Measurements from ENCODE around the gene UBL3. TPM values are rescaled to one million over a fixed set of nuclear protein-coding genes. Genes with fewer than 3 reads are reported as not detected.

Gene UBL3, protein sequence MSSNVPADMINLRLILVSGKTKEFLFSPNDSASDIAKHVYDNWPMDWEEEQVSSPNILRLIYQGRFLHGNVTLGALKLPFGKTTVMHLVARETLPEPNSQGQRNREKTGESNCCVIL
- 10 to 100 TPM; 27.8 to 32.4 (median 29.4) TPM for total RNA-seq

GRCh38 chr13:29850213-29850898, at the start of gene UBL3:
TSS of gene UBL3 (minus strand) at chr13:29850617. CDS start at chr13:29849538, 1,079 bp downstream.
- ATAC-seq = peak; percentile 91 to 92
- H3K27me3 ChIP-seq = no peaks in the 10 kb centered on the region
- intact Hi-C loops (cut with DNase I; ENCODE audit: low total_unique reads) (loop anchor here (1.0 to 5.0 kb wide), 6 partner anchors 33 to 1312 kb away; partner anchors contain the start of gene HSPH1), in situ Hi-C loops (cut with MboI; ENCODE audit: low sequenced_read_pairs in 4 of 4) (no loop called here)
- no peaks in the 10 kb centered on the region for H3K9me3 ChIP-seq
- peak within 1 kb of the TSS; percentile 76 to 97 (median 95) for H3K4me3 ChIP-seq
- peak; percentile 96 to 97 for DNase-seq
- no peak for TF ChIP-seq CTCF (IDR thresholded peaks at IDR 0.05 in 4 of 5, conservative IDR thresholded peaks at IDR 0.05 in 1 of 5)
- peak; percentile 86 to 94 for TF ChIP-seq POLR2A (IDR thresholded peaks at IDR 0.05)
- peaks cover 28 to 30% of the 10 kb centered on the region in 2 donors for H3K4me1 ChIP-seq
- no peaks in the 10 kb centered on the region for H3K36me3 ChIP-seq
- H3K27ac ChIP-seq = peak within 1 kb of the TSS; percentile 98 to 100 (median 100)

GRCh38 chr13:29897102-29897501, 46.7 kb upstream of the UBL3 start:
- in situ Hi-C loops (cut with MboI; ENCODE audit: low sequenced_read_pairs in 4 of 4) (no loop called here), intact Hi-C loops (cut with DNase I; ENCODE audit: low total_unique reads) (no loop called here)
- Histone ChIP-seq H3K27ac (no peak overlapping the region), H3K4me3 (no peak overlapping the region), H3K4me1 (no peaks in the 10 kb centered on the region), H3K36me3 (no peaks in the 10 kb centered on the region), H3K27me3 (no peaks in the 10 kb centered on the region), H3K9me3 (no peaks in the 10 kb centered on the region)
- ATAC-seq = no peak
- DNase-seq = no peak
- no peak for TF ChIP-seq CTCF (IDR thresholded peaks at IDR 0.05 in 4 of 5, conservative IDR thresholded peaks at IDR 0.05 in 1 of 5)
- no peak for TF ChIP-seq POLR2A (IDR thresholded peaks at IDR 0.05)

DNA sequence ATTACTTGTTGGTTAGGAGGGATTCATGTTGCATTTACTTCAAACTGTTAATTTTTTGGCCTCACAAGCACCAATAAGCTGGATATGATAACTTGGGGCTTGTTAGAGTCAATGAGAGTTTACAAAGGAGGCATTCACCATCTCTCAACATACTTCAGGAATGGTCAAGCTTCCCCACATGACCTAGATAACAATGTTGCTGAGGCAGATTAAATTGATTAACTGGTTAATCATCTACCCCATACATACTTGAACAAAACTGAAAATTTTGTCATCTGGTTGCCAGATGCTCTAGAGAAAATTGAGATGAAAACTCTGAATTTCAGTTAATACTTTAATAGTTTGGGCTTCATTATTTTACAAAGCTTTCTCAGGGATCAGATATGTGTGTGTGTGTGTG, 43.0 kb upstream of the UBL3 start:
- intact Hi-C loops (cut with DNase I; ENCODE audit: low total_unique reads) = no loop called here
- H3K9me3 ChIP-seq = no peaks in the 10 kb centered on the region

DNA sequence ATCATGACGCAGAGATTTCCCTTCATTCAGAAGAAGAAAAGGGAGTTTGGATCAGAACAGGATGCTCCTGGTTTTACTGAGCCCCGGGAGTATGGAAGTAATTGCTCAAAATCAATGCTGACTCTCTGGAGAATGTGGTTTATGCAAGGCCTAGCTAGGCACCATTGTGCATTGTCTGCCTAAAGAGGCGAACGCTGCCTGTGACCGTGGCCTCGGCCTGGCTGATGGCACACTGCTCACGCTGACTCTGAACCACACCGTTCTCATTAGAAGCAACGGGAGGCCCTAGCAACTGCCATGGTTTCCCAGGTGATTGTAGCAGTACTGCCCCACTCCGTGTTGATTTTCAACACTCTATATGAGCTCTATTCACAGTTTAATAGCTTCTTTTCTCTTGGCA, 41.7 kb upstream of the UBL3 start:
- in situ Hi-C loops (cut with MboI; ENCODE audit: low sequenced_read_pairs in 4 of 4) = no loop called here
- TF ChIP-seq POLR2A (IDR thresholded peaks at IDR 0.05) (no peak), CTCF (IDR thresholded peaks at IDR 0.05 in 4 of 5, conservative IDR thresholded peaks at IDR 0.05 in 1 of 5) (no peak)

More for the DNA sequence above, 43.0 kb upstream of the UBL3 start:
- Histone ChIP-seq H3K27ac (no peak overlapping the region), H3K27me3 (no peaks in the 10 kb centered on the region), H3K36me3 (no peaks in the 10 kb centered on the region), H3K4me1 (no peaks in the 10 kb centered on the region), H3K4me3 (no peak overlapping the region)
- no peak for DNase-seq
- no peak for ATAC-seq
- in situ Hi-C loops (cut with MboI; ENCODE audit: low sequenced_read_pairs in 4 of 4) = no loop called here
- TF ChIP-seq CTCF (IDR thresholded peaks at IDR 0.05 in 4 of 5, conservative IDR thresholded peaks at IDR 0.05 in 1 of 5) = no peak
- no peak for TF ChIP-seq POLR2A (IDR thresholded peaks at IDR 0.05)

More for the DNA sequence above, 41.7 kb upstream of the UBL3 start:
- H3K4me3 ChIP-seq = no peak overlapping the region
- no peaks in the 10 kb centered on the region for H3K27me3 ChIP-seq
- H3K4me1 ChIP-seq = no peaks in the 10 kb centered on the region
- intact Hi-C loops (cut with DNase I; ENCODE audit: low total_unique reads) = no loop called here
- ATAC-seq (no peak), DNase-seq (no peak)
- no peak overlapping the region for H3K27ac ChIP-seq
- H3K36me3 ChIP-seq = no peaks in the 10 kb centered on the region
- no peaks in the 10 kb centered on the region for H3K9me3 ChIP-seq
